ENCODE measurements around the gene CLPSL1. TPM values are rescaled to one million over a fixed set of nuclear protein-coding genes. Genes with fewer than 3 reads are reported as not detected.
A peak's percentile ranks its signal among the peaks of the same experiment; 100 is the strongest.

Gene CLPSL1
- total and polyA plus RNA-seq, 2 of the 8 experiments (the other 6 are each of a cell fraction or from before 2014, with no cell fraction given) = not detected

- Histone ChIP-seq H2AFZ (ENCODE audit: low read length) (no peak overlapping the region), H4K5ac (ENCODE audit: insufficient read length, low read depth, low read length) (no peak overlapping the region), H3K27me3 (replicated peaks in 1 of 4; ENCODE audit: control insufficient read depth in 3 of 4, extremely low read depth in 1 of 4, insufficient read depth in 3 of 4, low read length in 3 of 4) (no peaks in the 10 kb centered on the region), H4K91ac (replicated peaks; ENCODE audit: insufficient read length, low read length) (no peak overlapping the region), H3K27ac (ENCODE audit: low read depth, low read length) (no peak overlapping the region), H3K4ac (replicated peaks; ENCODE audit: insufficient read length, low read depth, low read length) (no peak overlapping the region), H3K79me1 (ENCODE audit: low read depth, low read length) (no peaks in the 10 kb centered on the region), H3K36me3 (ENCODE audit: control insufficient read depth in 2 of 4, insufficient read depth in 4 of 4, low read length in 3 of 4) (no peaks in the 10 kb centered on the region), H2BK15ac (ENCODE audit: low read length) (0 out of 2 replicates have a peak overlapping the region, but pooled peaks have one; percentile 55), H2AK5ac (ENCODE audit: low read depth, low read length) (no peak overlapping the region), H3K56ac (replicated peaks; ENCODE audit: insufficient read length, low read depth, low read length) (no peak overlapping the region), H3K9me3 (ENCODE audit: insufficient read depth in 2 of 2, low read depth in 1 of 2, low read length in 1 of 2) (no peaks in the 10 kb centered on the region), H2BK12ac (ENCODE audit: low read depth, low read length) (peak overlapping the region; percentile 79; the same call in 1 of the 2 replicates), H3K14ac (ENCODE audit: insufficient read length) (no peak overlapping the region), H3K79me2 (ENCODE audit: control insufficient read depth in 1 of 2, insufficient read depth in 2 of 2, low read length in 2 of 2) (no peaks in the 10 kb centered on the region), H3K4me2 (ENCODE audit: insufficient read depth in 1 of 2, low read depth in 2 of 2, low read length in 2 of 2) (peak overlapping the region; percentile 3 to 9; a peak in 2 of 4 replicates), H3K4me1 (replicated peaks in 1 of 4; ENCODE audit: control insufficient read depth in 3 of 4, insufficient read depth in 4 of 4, low read length in 3 of 4) (peaks cover 5 to 20% (median 12%) of the 10 kb centered on the region in 4 experiments), H2BK120ac (replicated peaks; ENCODE audit: low read depth, low read length) (no peak overlapping the region), H3K4me3 (ENCODE audit: extremely low read depth in 1 of 4, insufficient read depth in 2 of 4, low read depth in 3 of 4, low read length in 4 of 4) (no peak overlapping the region), H3K9ac (replicated peaks in 1 of 4; ENCODE audit: extremely low read depth in 1 of 4, low read depth in 3 of 4, low read length in 3 of 4) (no peak overlapping the region), H3K18ac (ENCODE audit: extremely low read depth, low read length) (no peak overlapping the region), H2BK20ac (ENCODE audit: low read length) (peak overlapping the region; percentile 91), H4K8ac (ENCODE audit: extremely low read depth, insufficient read depth, low read length) (no peak overlapping the region), H3K23me2 (ENCODE audit: low read depth, low read length) (no peaks in the 10 kb centered on the region), H3K23ac (ENCODE audit: insufficient read length) (no peak overlapping the region), H4K20me1 (replicated peaks in 1 of 2; ENCODE audit: control insufficient read depth in 1 of 2, insufficient read depth in 2 of 2, low read length in 2 of 2) (no peaks in the 10 kb centered on the region), H2BK5ac (ENCODE audit: low read depth, low read length) (0 out of 2 replicates have a peak overlapping the region, but pooled peaks have one; percentile 40)
- FAIRE-seq (no peak), DNase-seq (ENCODE audit: low read depth in 1 of 2, low spot score in 2 of 2) (no peak)
- CTCF ChIA-PET (ENCODE audit: partially characterized antibody) = interaction anchor here (0.6 to 10.6 kb wide), 15 partner anchors 9 to 499 kb away, joined by 3 to 137 read pairs (median 3); partner anchors contain the start of gene ARMC12
- POLR2A ChIA-PET (ENCODE audit: partially characterized antibody) = interaction anchor here (0.8 to 2.9 kb wide), 6 partner anchors 9 to 34 kb away, joined by 3 to 39 read pairs (median 9); no protein-coding TSS in a partner anchor
- WGBS, 2 experiments (ENCODE audit: extremely low coverage in 1 of 2, insufficient coverage in 1 of 2, insufficient read length in 1 of 2, insufficient replicate concordance in 2 of 2, low coverage in 1 of 2, low lambda C conversion rate in 2 of 2, missing lambda C conversion rate in 1 of 2) = 91% methylated on average over 6 of the region's 6 CpGs; no CpG with 5 or more reads in 1 of the 2 experiments
- TF ChIP-seq SP2 (IDR thresholded peaks at IDR 0.05; ENCODE audit: low read length) (no peak), KDM4A (IDR thresholded peaks at IDR 0.05; ENCODE audit: low read depth, low read length, severe bottlenecking) (no peak), PHF8 (conservative IDR thresholded peaks at IDR 0.05; ENCODE audit: low read depth, low read length) (no peak), POLR2A (IDR thresholded peaks at IDR 0.05; ENCODE audit: control extremely low read depth in 1 of 2, low read depth in 2 of 2, low read length in 2 of 2) (no peak), RBBP5 (IDR thresholded peaks at IDR 0.05; ENCODE audit: borderline replicate concordance, low read depth, low read length) (no peak), JUND (IDR thresholded peaks at IDR 0.05; ENCODE audit: low read length) (no peak), SP4 (IDR thresholded peaks at IDR 0.05; ENCODE audit: low read length) (no peak), GABPA (IDR thresholded peaks at IDR 0.05; ENCODE audit: borderline replicate concordance, insufficient read depth, low read length) (no peak), ATF3 (IDR thresholded peaks at IDR 0.05; ENCODE audit: insufficient read depth, low read depth, low read length) (no peak), BRCA1 (IDR thresholded peaks at IDR 0.05; ENCODE audit: low read depth, low read length) (no peak), TCF12 (IDR thresholded peaks at IDR 0.05; ENCODE audit: low read depth, low read length) (no peak), SUZ12 (IDR thresholded peaks at IDR 0.05; ENCODE audit: low read length) (no peak)
Measured at GRCh38 chr6:35754452-35755277, 26.2 kb upstream of the CLPSL1 start.
